ENCODE data around the gene CHMP4A. TPM values are rescaled to one million over a fixed set of nuclear protein-coding genes. Genes with fewer than 3 reads are reported as not detected.

CHMP4A gene
- total and polyA plus RNA-seq, 2 of the 13 experiments (the other 11 are each of a cell fraction or from before 2014, with no cell fraction given) = 83.6 to 113 TPM

DNA sequence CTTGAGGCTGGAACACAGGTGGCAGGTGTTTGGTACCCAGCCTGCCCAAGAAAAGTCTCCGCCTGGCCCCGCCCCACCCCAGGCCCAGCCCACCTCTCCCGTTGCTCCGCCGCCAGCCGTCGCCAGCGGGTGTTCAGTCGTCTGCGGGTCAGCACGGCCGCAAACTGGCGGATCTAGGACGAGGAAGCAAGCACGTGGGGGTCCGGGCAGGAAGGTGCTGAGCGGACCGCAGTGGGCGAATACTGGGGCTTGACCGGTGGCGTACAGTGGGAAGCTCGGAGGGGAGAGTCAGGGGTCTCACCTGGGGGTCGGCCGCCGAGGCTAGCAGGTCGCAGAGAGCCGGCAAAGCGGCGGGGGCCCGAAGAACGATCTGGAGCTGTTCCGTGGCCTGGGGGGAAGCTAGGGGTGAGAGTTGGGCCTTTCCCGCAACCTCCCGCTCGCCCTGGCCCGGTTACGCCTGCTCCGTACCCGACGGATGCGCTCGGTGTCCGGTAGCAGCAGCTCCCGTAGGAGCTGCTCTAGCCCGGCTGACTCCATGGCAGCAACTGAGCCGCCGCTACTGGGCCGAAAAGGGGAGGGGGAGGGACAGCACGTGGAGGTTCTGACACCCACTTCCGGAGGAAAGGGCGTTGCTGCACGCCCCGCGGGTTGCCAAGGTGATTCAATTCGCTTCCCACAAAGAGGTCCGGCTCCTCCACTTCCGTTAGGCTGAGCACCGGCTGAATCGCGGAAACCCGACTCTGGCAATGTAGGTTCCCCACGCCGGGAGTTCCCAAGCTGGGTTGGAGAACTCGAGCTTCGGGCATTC is 24.8 kb downstream of the CHMP4A start, which contains the start of gene IPO4:
Gene IPO4 (minus strand): TSS at position 566 of the 808 bp plus-strand sequence. CDS start 29 bp downstream, at position 537.
- TSS peak; percentile 76 for BruUV-seq (replicated peaks)
- DNase-seq (ENCODE audit: low spot score) (peak; percentile 100), FAIRE-seq (peak; percentile 97), ATAC-seq (peak; percentile 88)
- Histone ChIP-seq H3K79me2 (ENCODE audit: insufficient read depth, low read length) (peaks cover 24% of the 10 kb centered on the region), H3K9me3 (ENCODE audit: low read length) (no peaks in the 10 kb centered on the region), H3K27me3 (ENCODE audit: control insufficient read depth in 1 of 2, insufficient read depth in 2 of 2, low read length in 2 of 2) (no peaks in the 10 kb centered on the region), H3K4me3 (replicated peaks in 1 of 3; ENCODE audit: insufficient read depth in 1 of 3, low read depth in 2 of 3, low read length in 3 of 3) (peak within 1 kb of the TSS; percentile 70 to 92 (median 77)), H3K4me2 (ENCODE audit: low read depth, low read length) (peak within 1 kb of the TSS; percentile 96), H2AFZ (ENCODE audit: low read length) (no peak within 1 kb of the TSS), H3K4me1 (ENCODE audit: insufficient read depth, low read length) (peaks cover 42% of the 10 kb centered on the region), H3K36me3 (replicated peaks in 1 of 2; ENCODE audit: control insufficient read depth in 1 of 2, insufficient read depth in 2 of 2, low read length in 2 of 2) (peaks cover 60 to 70% of the 10 kb centered on the region in 2 experiments), H3K27ac (ENCODE audit: extremely low read length, insufficient read depth, low read length) (peak within 1 kb of the TSS; percentile 64), H4K20me1 (ENCODE audit: insufficient read depth, low read length) (no peaks in the 10 kb centered on the region), H3K9ac (ENCODE audit: insufficient read depth, low read depth, low read length) (peak within 1 kb of the TSS; percentile 84)
- WGBS (ENCODE audit: low lambda C conversion rate) = 1% methylated on average over 65 of the region's 65 CpGs
- in situ Hi-C loops (cut with HindIII; ENCODE audit: extremely low pct_ligation_motif_present, low pct_unique_long_range_greater_than_20kb) (no loop called here), intact Hi-C loops (cut with micrococcal nuclease; ENCODE audit: unreplicated experiment) (loop anchor here (1.0 to 2.0 kb wide), 5 partner anchors 27 to 74 kb away; partner anchors contain the start of genes DCAF11, GMPR2, IRF9 and NEDD8)
- ChIA-PET CTCF (ENCODE audit: low intra/inter-chr PET ratio, low total read pairs) (no interaction called here), POLR2A (interaction anchor here (0.6 to 6.4 kb wide), 40 partner anchors 10 to 1094 kb away, joined by 3 to 65 read pairs (median 6); partner anchors contain the start of genes ACIN1, C14orf119, CARMIL3 and CHMP4A)
- TF ChIP-seq PHF5A (CRISPR knock-in tag; IDR thresholded peaks at IDR 0.05; ENCODE audit: low read depth, unreplicated experiment) (peak; percentile 100), ZNF253 (CRISPR knock-in tag; IDR thresholded peaks at IDR 0.05; ENCODE audit: borderline replicate concordance) (peak; percentile 89; the same call in 1 of the 2 replicates), ZNF720 (CRISPR knock-in tag; IDR thresholded peaks at IDR 0.05) (0 out of 2 replicates have a peak, but pooled peaks have one; percentile 82), ARNT (IDR thresholded peaks at IDR 0.05) (no peak), XRCC5 (optimal IDR thresholded peaks at IDR 0.05; ENCODE audit: low read length) (peak; percentile 100), ZNF670 (CRISPR knock-in tag; IDR thresholded peaks at IDR 0.05; ENCODE audit: borderline replicate concordance) (no peak), ZNF589 (CRISPR knock-in tag; conservative IDR thresholded peaks at IDR 0.05) (no peak), HHEX (CRISPR knock-in tag; IDR thresholded peaks at IDR 0.05) (peak; percentile 82), ZNF180 (CRISPR knock-in tag; IDR thresholded peaks at IDR 0.05; ENCODE audit: borderline replicate concordance, low read depth) (0 out of 2 replicates have a peak, but pooled peaks have one; percentile 32), ZNF224 (CRISPR knock-in tag; IDR thresholded peaks at IDR 0.05) (peak; percentile 98), MED1 (CRISPR knock-in tag; IDR thresholded peaks at IDR 0.05) (peak; percentile 97), ZNF121 (CRISPR knock-in tag; IDR thresholded peaks at IDR 0.05) (no peak), NAIF1 (CRISPR knock-in tag; IDR thresholded peaks at IDR 0.05; ENCODE audit: borderline replicate concordance) (no peak), SAP130 (CRISPR knock-in tag; IDR thresholded peaks at IDR 0.05; ENCODE audit: low read depth) (peak; percentile 100), ZSCAN30 (CRISPR knock-in tag; IDR thresholded peaks at IDR 0.05) (no peak), ZNF550 (CRISPR knock-in tag; IDR thresholded peaks at IDR 0.05; ENCODE audit: borderline replicate concordance) (peak; percentile 98), SRSF4 (IDR thresholded peaks at IDR 0.05; ENCODE audit: low read depth, low read length, poor library complexity, severe bottlenecking) (peak; percentile 74), ZNF660 (CRISPR knock-in tag; IDR thresholded peaks at IDR 0.05; ENCODE audit: borderline replicate concordance, low read depth) (peak; percentile 91), ZNF317 (CRISPR knock-in tag; IDR thresholded peaks at IDR 0.05) (peak; percentile 96), RBFOX2 (IDR thresholded peaks at IDR 0.05; ENCODE audit: low read depth, low read length) (peak; percentile 99), ISX (CRISPR knock-in tag; conservative IDR thresholded peaks at IDR 0.05) (peak; percentile 45)
- TF ChIP-seq, protein P1, sequence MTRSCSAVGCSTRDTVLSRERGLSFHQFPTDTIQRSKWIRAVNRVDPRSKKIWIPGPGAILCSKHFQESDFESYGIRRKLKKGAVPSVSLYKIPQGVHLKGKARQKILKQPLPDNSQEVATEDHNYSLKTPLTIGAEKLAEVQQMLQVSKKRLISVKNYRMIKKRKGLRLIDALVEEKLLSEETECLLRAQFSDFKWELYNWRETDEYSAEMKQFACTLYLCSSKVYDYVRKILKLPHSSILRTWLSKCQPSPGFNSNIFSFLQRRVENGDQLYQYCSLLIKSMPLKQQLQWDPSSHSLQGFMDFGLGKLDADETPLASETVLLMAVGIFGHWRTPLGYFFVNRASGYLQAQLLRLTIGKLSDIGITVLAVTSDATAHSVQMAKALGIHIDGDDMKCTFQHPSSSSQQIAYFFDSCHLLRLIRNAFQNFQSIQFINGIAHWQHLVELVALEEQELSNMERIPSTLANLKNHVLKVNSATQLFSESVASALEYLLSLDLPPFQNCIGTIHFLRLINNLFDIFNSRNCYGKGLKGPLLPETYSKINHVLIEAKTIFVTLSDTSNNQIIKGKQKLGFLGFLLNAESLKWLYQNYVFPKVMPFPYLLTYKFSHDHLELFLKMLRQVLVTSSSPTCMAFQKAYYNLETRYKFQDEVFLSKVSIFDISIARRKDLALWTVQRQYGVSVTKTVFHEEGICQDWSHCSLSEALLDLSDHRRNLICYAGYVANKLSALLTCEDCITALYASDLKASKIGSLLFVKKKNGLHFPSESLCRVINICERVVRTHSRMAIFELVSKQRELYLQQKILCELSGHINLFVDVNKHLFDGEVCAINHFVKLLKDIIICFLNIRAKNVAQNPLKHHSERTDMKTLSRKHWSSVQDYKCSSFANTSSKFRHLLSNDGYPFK (CRISPR knock-in tag; IDR thresholded peaks at IDR 0.05; ENCODE audit: borderline replicate concordance) = peak; percentile 96
- TF ChIP-seq, protein P2, sequence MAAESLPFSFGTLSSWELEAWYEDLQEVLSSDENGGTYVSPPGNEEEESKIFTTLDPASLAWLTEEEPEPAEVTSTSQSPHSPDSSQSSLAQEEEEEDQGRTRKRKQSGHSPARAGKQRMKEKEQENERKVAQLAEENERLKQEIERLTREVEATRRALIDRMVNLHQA (CRISPR knock-in tag; IDR thresholded peaks at IDR 0.05) = peak; percentile 29; the same call in 1 of the 2 replicates

Data from HepG2 (cell line).